Activated naive CD8-positive, alpha-beta T cell treated with anti-CD3 and anti-CD28 coated beads for 36 hours (primary cell): Measurements from ENCODE around the gene RFC4. TPM values are rescaled to one million over a fixed set of nuclear protein-coding genes. Genes with fewer than 3 reads are reported as not detected.
A peak's percentile ranks its signal among the peaks of the same experiment; 100 is the strongest.

Source experiments
- DNase-seq: peaks from one replicate; pipeline ENCODE4 v3.0.0; 2021
- H3K27ac Mint-ChIP-seq: one replicate; pipeline ENCODE4 v1.8.0; 2022; ENCODE audit warnings: mild to moderate bottlenecking, moderate library complexity, mixed read lengths
- H3K27me3 Mint-ChIP-seq: one replicate; pipeline ENCODE4 v1.8.0; 2022; ENCODE audit warnings: mild to moderate bottlenecking, mixed read lengths
- H3K36me3 Mint-ChIP-seq: one replicate; pipeline ENCODE4 v1.8.0; 2021; ENCODE audit warnings: mild to moderate bottlenecking, mixed read lengths
- H3K4me1 Mint-ChIP-seq: one replicate; pipeline ENCODE4 v1.8.0; 2021; ENCODE audit warnings: mixed read lengths
- H3K4me3 Mint-ChIP-seq: one replicate; pipeline ENCODE4 v1.8.0; 2022; ENCODE audit warnings: mild to moderate bottlenecking, moderate library complexity, mixed read lengths
- H3K9me3 Mint-ChIP-seq: one replicate; pipeline ENCODE4 v1.8.0; 2022; ENCODE audit warnings: mixed read lengths
- total RNA-seq, 2 experiments: library from RNA; stranded (reverse); gene quantifications; one replicate each; pipeline ENCODE4 v1.2.3, GENCODE V29; 2021

RFC4 gene
- total RNA-seq, 2 experiments from 2014 or later: 121 to 136 TPM

DNA sequence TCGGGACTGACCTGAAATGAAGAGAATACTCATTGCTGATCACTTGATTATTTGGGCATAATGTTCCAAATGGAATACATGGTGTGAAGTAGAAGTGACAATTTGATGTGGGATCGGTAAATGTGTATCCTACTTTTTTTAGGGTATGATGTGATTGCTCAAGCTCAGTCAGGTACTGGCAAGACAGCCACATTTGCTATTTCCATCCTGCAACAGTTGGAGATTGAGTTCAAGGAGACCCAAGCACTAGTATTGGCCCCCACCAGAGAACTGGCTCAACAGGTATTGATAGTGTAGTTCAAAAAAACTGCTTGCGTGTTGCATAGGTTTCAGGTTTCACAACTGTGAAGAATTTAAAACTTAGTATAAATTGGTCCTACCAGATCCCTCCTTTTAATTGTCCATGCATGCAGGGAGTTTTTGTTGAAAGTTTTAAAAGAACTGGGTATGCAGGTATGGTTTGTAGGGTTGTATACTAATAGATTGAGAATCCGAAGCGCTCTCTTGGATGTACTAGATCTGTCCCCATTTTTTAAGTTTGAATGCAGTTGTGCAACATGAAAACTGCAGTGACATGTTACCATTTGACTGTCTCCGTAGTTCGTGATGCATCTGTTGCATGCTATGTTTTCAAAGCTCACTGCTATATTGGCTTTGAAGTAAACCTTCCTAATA is 21.3 kb downstream of the RFC4 start:
- DNase-seq: no peak
- peaks cover 69% of the 10 kb centered on the region for H3K36me3 Mint-ChIP-seq
- H3K27me3 Mint-ChIP-seq: peaks cover 38% of the 10 kb centered on the region
- peaks cover 2% of the 10 kb centered on the region for H3K9me3 Mint-ChIP-seq
- peak overlapping the region; percentile 100 for H3K4me3 Mint-ChIP-seq
- peaks cover 55% of the 10 kb centered on the region for H3K4me1 Mint-ChIP-seq
- peak overlapping the region; percentile 100 for H3K27ac Mint-ChIP-seq

- Mint-ChIP-seq H3K4me1 (peaks cover 51% of the 10 kb centered on the region), H3K27ac (peak overlapping the region; percentile 100), H3K27me3 (peaks cover 31% of the 10 kb centered on the region), H3K4me3 (peak overlapping the region; percentile 100), H3K9me3 (peaks cover 2% of the 10 kb centered on the region), H3K36me3 (peaks cover 62% of the 10 kb centered on the region)
- peak; percentile 78 for DNase-seq
These were observed 22.4 kb downstream of the RFC4 start for GRCh38 chr3:186783731-186784515.

- peak; percentile 93 for DNase-seq
- peaks cover 29% of the 10 kb centered on the region for H3K27me3 Mint-ChIP-seq
- H3K9me3 Mint-ChIP-seq: peaks cover 2% of the 10 kb centered on the region
- peak within 1 kb of the TSS; percentile 100 for H3K4me3 Mint-ChIP-seq
- H3K27ac Mint-ChIP-seq: peak within 1 kb of the TSS; percentile 100
- peaks cover 44% of the 10 kb centered on the region for H3K4me1 Mint-ChIP-seq
- H3K36me3 Mint-ChIP-seq: peaks cover 55% of the 10 kb centered on the region
These were observed 23.1 kb downstream of the RFC4 start, which contains the start of gene EIF4A2 for GRCh38 chr3:186783058-186783730. Gene EIF4A2, plus strand, starts transcription at chr3:186783577. Its CDS starts 34 bp downstream, at chr3:186783611.

- Mint-ChIP-seq H3K27me3 (peaks cover 23% of the 10 kb centered on the region), H3K27ac (peak overlapping the region; percentile 100), H3K9me3 (peaks cover 2% of the 10 kb centered on the region), H3K36me3 (peaks cover 49% of the 10 kb centered on the region), H3K4me3 (peak overlapping the region; percentile 100), H3K4me1 (peaks cover 38% of the 10 kb centered on the region)
- no peak for DNase-seq
These were observed 23.7 kb downstream of the RFC4 start for GRCh38 chr3:186782542-186783057.

GRCh38 chr3:186779204-186779603 is 27.1 kb downstream of the RFC4 start:
- H3K4me3 Mint-ChIP-seq: no peak overlapping the region
- peaks cover 8% of the 10 kb centered on the region for H3K27me3 Mint-ChIP-seq
- H3K4me1 Mint-ChIP-seq: peaks cover 12% of the 10 kb centered on the region
- H3K27ac Mint-ChIP-seq: no peak overlapping the region
- no peak for DNase-seq
- H3K9me3 Mint-ChIP-seq: peaks cover 2% of the 10 kb centered on the region
- H3K36me3 Mint-ChIP-seq: peaks cover 15% of the 10 kb centered on the region

DNA sequence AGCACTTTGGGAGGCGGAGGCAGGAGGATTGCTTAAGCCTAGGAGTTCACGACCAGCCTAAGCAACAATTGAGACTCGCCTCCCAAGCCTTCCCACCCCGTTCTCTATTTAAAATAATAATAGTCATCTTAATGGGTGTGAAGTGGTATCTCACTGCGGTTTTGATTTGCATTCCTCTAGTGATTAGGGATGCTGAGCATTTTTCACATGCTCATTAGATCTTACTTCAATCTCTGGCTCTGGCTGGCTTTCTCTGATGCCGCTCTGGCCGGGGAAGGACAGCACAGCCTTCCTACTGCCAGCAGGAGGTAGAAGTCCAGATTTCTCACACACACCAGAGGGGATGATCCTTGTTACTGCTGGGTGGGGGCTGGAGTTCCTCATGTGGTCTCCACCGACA is 30.3 kb downstream of the RFC4 start:
- no peak overlapping the region for H3K4me3 Mint-ChIP-seq
- peaks cover 1% of the 10 kb centered on the region for H3K9me3 Mint-ChIP-seq
- no peaks in the 10 kb centered on the region for H3K27me3 Mint-ChIP-seq
- H3K36me3 Mint-ChIP-seq: peaks cover 2% of the 10 kb centered on the region
- H3K4me1 Mint-ChIP-seq: peaks cover 12% of the 10 kb centered on the region
- no peak for DNase-seq
- no peak overlapping the region for H3K27ac Mint-ChIP-seq

DNA sequence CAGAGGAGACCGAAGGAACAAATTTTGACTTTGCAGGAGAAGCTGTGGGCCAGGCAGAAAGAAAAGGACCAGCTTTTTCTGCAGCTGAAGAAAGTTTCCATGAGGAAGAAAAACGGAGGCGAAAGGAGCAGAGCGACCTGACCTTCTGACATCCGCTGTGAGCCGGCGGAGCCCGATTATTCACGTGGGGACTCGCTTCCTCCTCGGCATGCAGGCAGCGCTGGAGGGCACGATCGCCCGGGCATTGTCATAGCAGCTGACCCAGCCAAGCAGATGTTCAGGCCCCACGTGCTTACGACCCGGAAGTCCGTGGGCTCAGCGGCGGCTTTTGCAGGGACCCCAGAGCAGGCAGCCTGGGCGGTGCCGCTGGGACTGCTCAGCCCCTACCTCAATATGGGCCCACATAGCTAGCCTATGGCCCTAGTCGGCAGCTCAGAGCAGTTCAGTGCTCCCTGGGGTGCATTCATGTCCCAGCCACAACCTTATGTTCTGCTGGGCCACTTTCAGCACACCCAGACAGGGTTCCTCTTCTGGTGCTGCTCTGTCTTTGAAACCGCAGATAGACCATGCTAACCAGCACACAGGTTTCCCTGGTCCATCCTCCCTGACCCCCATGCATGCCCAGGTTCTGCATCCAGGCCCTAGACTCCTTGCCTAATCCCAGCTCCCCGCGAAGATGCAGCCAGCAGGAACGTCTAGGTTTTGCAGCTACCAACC is 33.4 kb downstream of the RFC4 start:
- peaks cover 12% of the 10 kb centered on the region for H3K4me1 Mint-ChIP-seq
- no peaks in the 10 kb centered on the region for H3K27me3 Mint-ChIP-seq

DNA sequence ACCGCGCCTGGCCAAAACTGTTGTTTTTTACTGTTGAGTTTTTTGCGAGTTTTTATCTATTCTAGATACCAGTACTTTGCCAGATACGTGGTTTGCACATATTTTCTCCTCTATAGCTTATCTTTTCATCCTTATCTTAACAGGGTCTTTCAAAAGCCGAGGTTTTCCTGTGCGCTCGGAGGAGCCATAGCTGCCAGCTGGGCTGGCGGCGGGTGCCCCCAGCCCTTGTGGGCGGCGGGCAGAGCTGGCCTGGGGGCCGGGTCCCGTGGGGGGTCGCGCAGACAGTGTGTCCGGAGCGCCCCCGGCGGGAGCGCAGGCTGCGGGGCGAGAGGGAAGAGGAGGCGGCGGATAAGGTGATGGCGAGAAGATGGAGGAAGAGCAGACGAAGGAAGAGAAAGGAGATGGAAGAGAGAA is 34.0 kb downstream of the RFC4 start:
- DNase-seq: peak; percentile 25

More for the DNA sequence above, 33.4 kb downstream of the RFC4 start:
- Mint-ChIP-seq H3K27ac (peak overlapping the region; percentile 92), H3K9me3 (peaks cover 1% of the 10 kb centered on the region), H3K36me3 (peaks cover 2% of the 10 kb centered on the region), H3K4me3 (peak overlapping the region; percentile 85)
- DNase-seq: peak; percentile 83

DNA sequence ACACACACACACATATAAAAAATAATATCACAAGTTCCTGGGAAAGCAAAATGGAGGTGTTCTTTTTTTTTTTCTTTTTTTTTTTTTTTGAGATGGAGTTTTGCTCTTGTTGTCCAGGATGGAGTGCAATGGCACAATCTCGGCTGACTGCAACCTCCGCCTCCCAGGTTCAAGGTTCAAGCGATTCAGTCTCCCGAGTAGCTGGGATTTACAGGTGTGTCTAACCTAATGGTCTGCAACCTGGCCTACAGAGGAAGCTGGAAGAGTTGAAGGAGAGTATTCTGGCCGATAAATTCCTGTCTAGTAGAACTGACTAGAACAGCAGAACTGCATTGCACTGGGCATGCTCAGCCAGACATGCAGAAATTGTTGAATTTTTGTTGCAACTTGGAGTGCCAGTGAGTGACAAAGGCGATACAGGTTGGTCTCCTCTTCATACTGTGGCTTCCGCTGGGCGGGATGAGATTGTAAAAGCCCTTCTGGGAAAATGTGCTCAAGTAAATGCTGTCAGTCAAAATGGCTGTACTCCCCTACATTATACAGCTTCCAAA is 45.3 kb downstream of the RFC4 start:
- H3K36me3 Mint-ChIP-seq: peaks cover 4% of the 10 kb centered on the region
- no peaks in the 10 kb centered on the region for H3K9me3 Mint-ChIP-seq

More for the DNA sequence above, 34.0 kb downstream of the RFC4 start:
- H3K27ac Mint-ChIP-seq: peak overlapping the region; percentile 92
- peak overlapping the region; percentile 85 for H3K4me3 Mint-ChIP-seq
- H3K36me3 Mint-ChIP-seq: peaks cover 2% of the 10 kb centered on the region
- H3K9me3 Mint-ChIP-seq: peaks cover 1% of the 10 kb centered on the region
- no peaks in the 10 kb centered on the region for H3K27me3 Mint-ChIP-seq
- peaks cover 12% of the 10 kb centered on the region for H3K4me1 Mint-ChIP-seq

GRCh38 chr3:186760141-186760833 is 46.0 kb downstream of the RFC4 start:
- Mint-ChIP-seq H3K27ac (no peak overlapping the region), H3K27me3 (no peaks in the 10 kb centered on the region), H3K4me1 (peaks cover 6% of the 10 kb centered on the region), H3K9me3 (no peaks in the 10 kb centered on the region), H3K4me3 (no peak overlapping the region), H3K36me3 (peaks cover 3% of the 10 kb centered on the region)
- no peak for DNase-seq

More for the DNA sequence above, 45.3 kb downstream of the RFC4 start:
- no peak overlapping the region for H3K4me3 Mint-ChIP-seq
- no peak for DNase-seq
- no peak overlapping the region for H3K27ac Mint-ChIP-seq
- H3K27me3 Mint-ChIP-seq: no peaks in the 10 kb centered on the region
- peaks cover 6% of the 10 kb centered on the region for H3K4me1 Mint-ChIP-seq

- Mint-ChIP-seq H3K27ac (no peak overlapping the region), H3K4me3 (no peak overlapping the region), H3K9me3 (no peaks in the 10 kb centered on the region), H3K36me3 (no peaks in the 10 kb centered on the region), H3K27me3 (no peaks in the 10 kb centered on the region), H3K4me1 (peaks cover 6% of the 10 kb centered on the region)
- DNase-seq: no peak
These were observed 46.9 kb downstream of the RFC4 start for GRCh38 chr3:186759231-186759930.

- Mint-ChIP-seq H3K27ac (no peak overlapping the region), H3K4me3 (no peak overlapping the region), H3K4me1 (peaks cover 14% of the 10 kb centered on the region), H3K9me3 (no peaks in the 10 kb centered on the region), H3K36me3 (no peaks in the 10 kb centered on the region), H3K27me3 (no peaks in the 10 kb centered on the region)
- no peak for DNase-seq
These were observed 48.5 kb downstream of the RFC4 start for GRCh38 chr3:186757686-186758220.

DNA sequence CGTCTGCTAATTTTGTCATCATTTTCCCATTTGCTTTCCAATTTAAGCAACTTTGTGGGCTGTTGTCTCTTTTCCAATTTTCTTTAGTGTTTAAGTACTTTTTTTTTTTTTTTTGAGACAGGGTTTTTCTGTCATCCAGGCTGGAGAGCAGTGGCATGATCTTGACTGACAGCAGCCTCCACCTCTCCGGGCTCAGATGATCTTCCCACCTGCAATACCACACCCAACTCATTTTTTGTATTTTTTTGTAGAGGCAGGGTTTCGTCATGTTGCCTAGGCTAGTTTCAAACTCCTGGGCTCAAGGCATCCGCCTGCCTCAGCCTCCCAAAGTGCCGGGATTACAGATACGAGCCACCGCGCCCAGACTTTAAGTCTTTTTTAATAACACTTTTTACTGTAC is 49.1 kb downstream of the RFC4 start:
- no peak overlapping the region for H3K27ac Mint-ChIP-seq
- H3K36me3 Mint-ChIP-seq: no peaks in the 10 kb centered on the region
- DNase-seq: no peak
- H3K4me1 Mint-ChIP-seq: peaks cover 14% of the 10 kb centered on the region
- no peaks in the 10 kb centered on the region for H3K27me3 Mint-ChIP-seq
- no peak overlapping the region for H3K4me3 Mint-ChIP-seq
- H3K9me3 Mint-ChIP-seq: no peaks in the 10 kb centered on the region
